Measurements from ENCODE around the gene NFATC1.

The NFATC1 gene

DNA sequence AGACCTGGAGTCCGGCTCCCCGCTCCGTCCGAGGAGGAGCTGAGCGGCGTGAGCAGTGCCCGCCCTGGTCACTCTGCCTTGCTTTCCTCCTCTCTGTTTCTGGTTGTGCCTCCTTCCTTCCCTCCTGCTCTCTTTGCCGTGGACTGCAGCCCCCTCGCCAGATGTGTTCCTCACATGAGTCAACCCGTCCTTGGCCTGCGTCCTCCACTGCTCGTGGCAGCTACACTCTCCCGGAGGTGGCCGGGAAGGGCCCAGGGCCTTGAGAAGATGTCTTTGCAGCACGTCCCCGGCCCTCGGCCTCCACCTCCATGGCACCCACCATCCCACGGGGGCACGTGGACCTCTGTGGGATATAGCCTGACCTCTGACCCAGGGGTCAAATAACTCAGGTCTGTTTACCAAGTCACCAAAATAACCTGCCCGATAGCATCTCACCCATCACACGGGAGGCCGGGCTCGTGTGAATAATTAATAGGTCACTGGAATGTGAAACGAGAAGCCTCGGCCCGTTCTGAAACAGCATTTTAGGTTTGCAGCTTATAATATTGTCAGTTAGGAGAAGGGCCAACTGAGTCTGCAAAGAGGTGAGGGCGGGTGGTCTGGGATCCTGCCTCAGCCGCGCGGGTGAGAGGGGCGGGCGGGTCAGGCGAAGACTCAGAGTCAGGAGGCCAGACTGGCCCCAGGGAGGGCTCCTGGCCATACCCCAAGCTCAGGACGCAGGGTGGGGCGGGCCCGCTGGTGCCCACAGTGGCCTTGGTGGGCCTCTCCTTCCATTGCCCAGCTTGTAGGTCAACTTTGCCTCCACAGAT lies 42.6 kb downstream of the NFATC1 start:
- in situ Hi-C loops (cut with HindIII; ENCODE audit: low sequenced_read_pairs), result no loop called here

DNA sequence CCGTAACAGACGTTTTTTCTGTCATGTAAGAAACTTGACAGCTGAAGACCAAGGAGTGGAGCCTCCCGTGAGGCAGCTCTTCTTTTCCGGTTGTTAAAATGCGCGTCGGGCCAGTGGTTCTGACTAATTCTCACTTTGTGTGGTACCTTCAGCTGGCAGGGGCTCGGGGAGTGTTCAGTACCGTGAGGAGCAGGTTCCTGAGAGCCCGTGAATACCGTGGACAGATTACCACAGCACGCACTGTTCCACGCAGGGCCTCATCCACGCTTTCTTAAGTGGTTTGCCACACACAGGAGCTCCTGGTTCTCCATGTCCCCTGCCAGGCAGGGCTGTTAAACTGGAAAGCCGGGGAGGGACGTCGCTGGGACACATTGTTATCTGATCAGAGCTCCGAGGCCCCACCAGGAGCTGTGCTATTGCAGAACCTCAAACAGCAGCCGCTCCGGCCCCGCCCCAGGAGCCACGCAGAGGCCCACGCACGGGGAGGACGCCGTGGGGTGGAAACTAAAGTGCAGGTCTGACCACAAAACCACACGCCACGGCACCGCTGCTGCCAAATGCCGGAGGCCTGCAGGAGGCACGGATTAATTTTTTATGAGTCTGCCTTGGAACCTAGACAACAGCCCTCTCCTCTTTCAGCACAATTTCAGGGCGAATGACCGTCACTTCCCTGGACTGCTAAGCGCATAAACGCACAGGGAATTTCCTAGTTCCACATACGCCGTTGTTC lies 43.3 kb downstream of the NFATC1 start:
- in situ Hi-C loops (cut with HindIII; ENCODE audit: low sequenced_read_pairs), result no loop called here

DNA sequence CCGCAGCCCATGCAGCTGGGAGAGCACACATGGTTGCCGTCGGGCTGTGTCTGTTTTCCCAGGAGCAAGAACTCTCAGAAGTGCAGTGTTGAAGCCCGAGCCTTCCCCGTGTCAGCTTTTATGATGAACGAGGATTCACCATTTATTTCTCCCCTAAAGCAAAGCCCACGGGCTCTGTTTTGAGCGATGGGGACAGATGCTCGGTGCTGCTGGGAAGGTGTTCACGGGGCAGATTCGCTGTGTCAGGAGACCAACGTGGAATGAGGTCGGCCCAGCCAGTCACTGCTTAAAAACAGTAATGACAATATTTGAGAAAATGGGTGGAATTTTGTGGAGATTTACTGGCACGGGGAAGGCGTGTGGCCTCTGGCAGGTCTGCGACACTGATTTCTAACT lies 43.9 kb downstream of the NFATC1 start:
- in situ Hi-C loops (cut with HindIII; ENCODE audit: low sequenced_read_pairs), result no loop called here

DNA sequence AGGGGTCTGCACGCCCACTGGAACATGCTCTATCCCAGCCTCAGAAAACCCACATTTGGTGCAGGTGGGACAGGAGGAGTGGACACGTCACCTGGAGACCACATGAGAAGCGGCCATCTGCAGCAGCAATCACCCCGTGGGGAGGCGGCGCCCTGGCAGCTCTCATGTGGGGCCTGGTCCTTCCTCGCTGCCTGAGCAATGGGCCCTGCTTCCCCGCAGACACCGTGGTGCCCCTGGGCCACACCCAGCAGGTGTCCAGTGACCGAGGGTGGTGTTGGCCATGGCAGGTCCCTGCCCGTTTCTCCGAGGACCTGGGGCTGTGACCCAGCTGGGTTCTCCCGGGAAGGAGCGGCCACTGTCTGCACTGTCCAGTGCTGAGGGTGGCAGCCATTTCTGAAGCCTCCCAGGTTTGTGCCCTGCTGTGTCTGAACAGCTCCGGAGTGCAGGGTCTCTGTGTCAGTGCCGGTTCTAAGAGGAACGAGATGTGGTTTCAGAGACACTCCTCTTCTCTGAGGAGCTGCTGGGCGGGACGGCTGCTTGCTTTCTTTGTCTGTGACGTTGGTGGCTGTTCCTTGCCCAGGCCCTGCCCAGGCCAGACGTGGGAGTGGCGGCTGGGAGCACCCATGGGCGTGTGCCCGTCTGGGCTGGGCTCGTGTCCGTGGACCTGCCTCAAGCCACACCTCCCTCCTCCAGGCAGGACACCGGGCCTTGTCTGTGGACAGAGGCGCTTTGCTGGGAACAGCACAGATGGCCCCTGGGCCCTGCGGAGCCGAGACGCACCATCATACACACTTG lies 44.8 kb downstream of the NFATC1 start:
- in situ Hi-C loops (cut with HindIII; ENCODE audit: low sequenced_read_pairs), result no loop called here

DNA sequence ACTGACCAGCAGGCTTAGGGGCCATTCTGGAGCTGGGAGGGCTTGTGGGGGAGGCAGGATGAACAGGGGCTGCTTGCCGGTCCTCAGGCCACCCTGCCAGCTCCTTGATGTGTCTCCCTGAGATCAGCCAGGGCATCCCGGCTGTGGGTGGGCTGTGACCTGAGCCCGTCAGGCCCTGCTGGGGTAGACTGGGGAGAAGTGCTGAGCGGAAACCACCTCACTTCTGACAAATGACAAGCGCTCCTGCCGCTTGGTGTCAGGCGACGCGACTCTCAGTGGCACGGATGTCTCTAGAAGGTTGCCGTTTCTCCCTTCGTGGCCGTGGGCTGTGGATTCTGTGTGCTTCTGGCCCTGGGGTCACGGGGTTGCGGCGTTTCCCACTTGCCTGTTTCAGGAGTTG lies 45.7 kb downstream of the NFATC1 start:
- in situ Hi-C loops (cut with HindIII; ENCODE audit: low sequenced_read_pairs), result no loop called here

DNA sequence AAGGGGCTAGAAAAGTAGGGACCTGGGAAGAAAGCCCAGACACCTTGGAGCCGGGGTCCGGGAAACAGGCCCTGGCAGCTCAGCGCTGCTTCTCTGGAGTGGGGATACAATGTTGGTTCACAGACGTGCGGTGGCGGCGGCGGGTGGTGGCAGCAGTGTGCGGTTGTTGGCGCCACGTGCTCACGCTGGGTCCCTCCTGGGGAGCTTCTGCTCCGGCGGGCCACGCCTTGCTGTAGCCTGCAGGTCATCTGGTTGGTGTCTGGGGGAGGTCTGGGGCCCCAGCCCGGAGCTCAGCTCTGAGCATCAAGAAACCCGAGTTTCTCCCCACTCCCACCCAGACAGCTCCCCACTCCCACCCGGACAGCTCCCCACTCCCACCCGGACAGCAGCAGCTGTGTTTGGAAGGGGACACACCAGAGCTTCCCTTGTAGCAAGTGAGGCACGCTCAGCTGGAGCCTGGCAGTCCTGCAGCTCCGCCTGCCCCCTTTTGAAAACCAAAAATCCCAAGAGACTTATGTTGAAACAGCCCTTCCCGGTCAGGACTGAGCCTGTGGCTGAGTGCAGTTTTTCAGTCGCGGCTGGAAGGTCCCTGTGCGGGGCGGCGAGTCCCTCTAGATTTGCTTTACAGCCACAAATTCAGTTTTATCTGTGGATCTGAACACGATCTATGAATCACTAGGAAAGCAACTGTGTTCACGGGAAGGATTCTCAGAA lies 46.9 kb downstream of the NFATC1 start:
- in situ Hi-C loops (cut with HindIII; ENCODE audit: low sequenced_read_pairs), result no loop called here

DNA sequence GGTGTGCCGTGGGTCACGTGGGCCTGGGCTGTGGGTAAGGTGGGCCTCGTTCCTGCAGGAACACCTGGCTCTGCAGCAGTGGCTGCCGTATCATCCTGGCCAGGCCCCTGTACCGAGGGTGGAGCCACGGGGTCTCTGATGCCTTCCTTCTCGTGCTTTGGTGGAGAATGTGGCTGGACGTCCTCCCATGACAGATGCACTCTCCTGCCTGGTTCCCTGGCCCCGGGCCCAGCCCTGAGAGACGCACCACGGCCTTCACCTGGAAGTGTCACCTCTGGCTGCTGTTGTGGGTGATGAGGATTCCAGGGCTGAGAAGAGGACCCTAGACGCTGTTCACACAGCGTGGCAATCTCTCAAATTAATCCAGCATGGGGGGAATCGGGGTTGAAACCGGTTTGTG lies 49.5 kb downstream of the NFATC1 start:
- in situ Hi-C loops (cut with HindIII; ENCODE audit: low sequenced_read_pairs), result no loop called here

DNA sequence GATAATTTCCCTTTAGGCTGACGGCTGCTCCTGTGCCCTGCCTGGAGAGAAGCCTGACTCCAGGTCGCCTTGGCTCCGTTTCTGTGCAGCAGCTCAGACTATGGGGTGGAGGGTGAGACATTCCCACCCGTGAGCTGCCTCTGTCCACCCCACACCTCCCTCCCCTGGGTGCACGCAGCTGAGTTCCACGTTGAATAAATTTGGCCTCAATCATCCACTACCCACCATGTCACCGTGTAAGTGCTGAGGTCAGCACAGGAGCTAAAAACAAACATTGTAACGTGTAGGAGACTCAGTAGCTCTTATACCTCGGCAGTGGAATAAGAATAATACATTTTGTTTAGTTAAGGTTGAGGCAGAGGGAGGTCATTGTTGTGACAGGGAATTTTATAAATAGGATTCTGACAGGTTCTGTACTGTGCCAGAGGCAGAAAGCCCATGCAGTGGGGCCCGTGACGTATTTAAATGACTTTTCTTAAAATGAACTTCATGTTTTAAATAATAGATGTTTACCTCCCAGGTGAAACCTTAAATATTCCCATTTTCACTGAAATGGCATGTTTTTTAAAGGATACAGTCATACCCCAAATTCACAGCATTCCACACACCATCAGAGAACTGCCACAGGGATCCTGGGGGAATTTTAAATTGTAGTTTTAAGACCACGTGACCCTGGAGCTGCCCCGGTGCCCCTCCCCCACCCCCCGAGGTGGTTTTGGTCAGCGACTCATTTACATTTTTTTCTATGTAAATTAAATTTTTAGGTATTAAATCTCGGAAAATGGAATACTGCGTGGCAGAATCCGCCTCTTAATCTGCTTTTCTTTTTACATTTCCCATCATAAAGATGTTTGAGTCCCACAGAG lies 50.2 kb downstream of the NFATC1 start:
- in situ Hi-C loops (cut with HindIII; ENCODE audit: low sequenced_read_pairs), result no loop called here

DNA sequence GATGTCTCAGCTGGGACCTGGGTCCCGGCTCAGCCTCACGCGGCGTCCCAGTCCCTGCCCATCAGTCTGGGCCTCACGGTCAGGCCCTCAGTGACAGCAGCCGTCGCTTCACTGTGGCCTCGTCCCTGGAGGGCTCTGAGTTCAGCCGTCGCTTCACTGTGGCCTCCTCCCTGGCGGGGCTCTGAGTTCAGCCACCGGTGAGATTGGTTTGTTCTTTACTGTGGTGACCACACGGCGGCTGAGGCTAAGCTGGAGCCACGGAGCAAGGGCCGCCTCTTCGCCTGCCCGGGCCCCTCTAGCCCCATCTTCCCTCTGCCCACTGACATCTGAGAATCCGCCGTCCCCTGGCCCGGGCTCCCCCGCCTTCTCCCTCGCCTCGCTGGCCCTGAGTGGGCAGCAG lies 51.2 kb downstream of the NFATC1 start:
- in situ Hi-C loops (cut with HindIII; ENCODE audit: low sequenced_read_pairs), result no loop called here

DNA sequence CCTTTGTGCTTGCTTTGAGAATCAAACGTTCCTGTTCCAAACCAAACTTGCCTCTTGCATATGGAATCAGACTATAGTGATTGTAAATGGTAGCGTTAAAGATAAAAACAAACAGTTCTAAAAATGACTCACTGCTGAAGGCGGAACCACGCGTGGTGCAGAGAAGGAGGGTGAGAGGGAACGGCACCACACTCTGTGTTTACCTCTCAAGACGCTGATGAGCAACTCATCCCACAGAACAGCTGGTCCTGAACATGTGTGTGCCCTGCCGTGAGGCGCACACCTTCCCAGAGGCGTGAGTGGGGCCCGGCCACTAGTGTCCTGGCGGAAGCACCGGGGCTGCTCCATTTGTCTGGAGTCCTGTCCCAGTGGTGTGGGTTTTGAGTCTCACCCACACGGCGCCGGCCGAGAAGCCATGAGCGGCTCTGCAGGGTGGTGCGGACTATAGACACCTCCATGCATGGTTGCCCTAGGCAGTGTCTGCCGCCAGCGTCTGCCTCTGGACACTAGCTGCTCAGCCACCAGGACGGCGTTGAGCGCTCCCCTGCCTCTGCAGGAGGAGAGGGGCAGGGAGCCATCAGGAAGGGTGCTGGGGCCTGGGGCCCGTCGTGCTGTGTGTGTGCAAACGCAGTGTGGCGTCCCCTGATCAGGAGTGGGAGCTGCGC lies 52.1 kb downstream of the NFATC1 start:
- in situ Hi-C loops (cut with HindIII; ENCODE audit: low sequenced_read_pairs), result no loop called here

DNA sequence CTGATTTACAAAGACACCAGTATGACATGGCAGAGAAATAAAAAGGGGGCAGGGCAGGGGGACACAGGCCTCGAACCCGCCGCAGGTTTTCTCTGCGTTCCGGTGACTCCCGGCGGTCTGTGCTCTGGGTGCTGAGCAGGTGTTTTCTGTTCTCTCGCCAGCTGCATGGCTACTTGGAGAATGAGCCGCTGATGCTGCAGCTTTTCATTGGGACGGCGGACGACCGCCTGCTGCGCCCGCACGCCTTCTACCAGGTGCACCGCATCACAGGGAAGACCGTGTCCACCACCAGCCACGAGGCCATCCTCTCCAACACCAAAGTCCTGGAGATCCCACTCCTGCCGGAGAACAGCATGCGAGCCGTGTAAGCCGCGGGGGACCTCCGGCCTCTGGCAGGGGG lies 52.9 kb downstream of the NFATC1 start:
- in situ Hi-C loops (cut with HindIII; ENCODE audit: low sequenced_read_pairs), result no loop called here

DNA sequence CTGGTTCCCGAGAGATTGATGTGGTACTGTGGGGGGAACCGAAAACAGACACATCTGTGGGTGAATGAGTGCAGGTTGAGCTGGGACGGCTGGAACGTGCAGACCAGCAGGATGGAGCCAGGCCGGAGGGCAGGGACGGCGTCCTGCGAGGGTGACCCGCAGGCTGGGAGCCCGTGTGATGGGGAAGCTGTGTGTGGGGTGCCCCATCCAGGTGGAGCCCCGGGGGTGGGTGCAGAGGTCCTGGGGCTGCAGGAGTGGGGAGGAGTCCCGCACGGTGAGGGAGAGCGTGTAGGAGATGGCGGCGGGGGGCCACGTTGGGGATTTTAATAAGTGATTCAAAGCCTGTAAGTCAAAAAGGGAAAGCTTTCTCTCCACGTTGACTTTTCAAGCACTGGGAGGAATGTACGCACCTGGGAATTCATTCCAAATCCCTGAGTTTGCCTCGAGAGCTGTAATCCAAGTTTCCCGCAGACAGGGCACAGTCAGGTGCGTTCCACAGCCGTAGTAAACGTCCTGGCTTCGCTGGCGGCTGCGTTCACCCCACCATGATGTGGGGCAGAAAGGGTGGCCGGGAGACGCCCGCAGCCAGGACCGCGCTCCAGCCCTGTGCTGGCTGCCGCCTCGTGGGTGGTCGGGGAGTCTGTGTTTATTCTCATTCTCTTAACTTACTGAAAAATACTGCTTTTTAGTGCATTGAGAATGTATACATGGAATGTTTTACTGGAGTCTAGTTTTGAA lies 54.0 kb downstream of the NFATC1 start:
- in situ Hi-C loops (cut with HindIII; ENCODE audit: low sequenced_read_pairs), result no loop called here

DNA sequence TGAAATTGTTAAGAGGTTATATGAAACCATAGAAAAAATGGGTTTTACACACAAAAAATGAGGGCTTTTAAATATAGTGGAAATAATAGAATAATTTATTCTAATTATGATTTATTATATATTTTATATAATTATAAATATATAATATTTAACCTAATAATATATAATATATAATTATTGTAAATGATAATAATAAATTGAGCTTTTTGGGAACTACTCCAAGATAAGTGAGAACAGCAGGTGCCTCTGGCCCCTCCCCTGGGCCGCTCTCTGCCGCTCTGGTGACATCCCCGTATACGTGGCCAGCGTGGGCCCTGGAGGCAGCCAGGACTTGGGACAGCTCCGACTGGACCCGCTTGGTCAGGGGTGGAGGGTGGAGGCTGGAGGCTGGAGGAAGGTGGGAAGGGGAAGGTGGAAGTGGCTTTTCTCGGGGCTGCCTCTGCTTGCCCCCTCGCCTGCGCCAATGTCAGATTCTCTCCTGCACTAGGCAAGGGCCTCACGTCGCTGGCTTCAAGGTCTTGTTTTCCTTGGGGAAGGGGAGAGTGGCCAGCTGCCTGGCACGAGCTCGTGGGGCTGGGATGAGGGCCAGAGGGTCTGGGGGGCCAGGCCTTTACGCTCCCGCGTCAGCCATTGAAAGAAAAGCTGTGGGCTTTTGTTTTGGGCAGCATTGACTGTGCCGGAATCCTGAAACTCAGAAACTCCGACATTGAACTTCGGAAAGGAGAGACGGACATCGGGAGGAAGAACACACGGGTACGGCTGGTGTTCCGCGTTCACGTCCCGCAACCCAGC lies 54.8 kb downstream of the NFATC1 start:
- in situ Hi-C loops (cut with HindIII; ENCODE audit: low sequenced_read_pairs), result no loop called here

DNA sequence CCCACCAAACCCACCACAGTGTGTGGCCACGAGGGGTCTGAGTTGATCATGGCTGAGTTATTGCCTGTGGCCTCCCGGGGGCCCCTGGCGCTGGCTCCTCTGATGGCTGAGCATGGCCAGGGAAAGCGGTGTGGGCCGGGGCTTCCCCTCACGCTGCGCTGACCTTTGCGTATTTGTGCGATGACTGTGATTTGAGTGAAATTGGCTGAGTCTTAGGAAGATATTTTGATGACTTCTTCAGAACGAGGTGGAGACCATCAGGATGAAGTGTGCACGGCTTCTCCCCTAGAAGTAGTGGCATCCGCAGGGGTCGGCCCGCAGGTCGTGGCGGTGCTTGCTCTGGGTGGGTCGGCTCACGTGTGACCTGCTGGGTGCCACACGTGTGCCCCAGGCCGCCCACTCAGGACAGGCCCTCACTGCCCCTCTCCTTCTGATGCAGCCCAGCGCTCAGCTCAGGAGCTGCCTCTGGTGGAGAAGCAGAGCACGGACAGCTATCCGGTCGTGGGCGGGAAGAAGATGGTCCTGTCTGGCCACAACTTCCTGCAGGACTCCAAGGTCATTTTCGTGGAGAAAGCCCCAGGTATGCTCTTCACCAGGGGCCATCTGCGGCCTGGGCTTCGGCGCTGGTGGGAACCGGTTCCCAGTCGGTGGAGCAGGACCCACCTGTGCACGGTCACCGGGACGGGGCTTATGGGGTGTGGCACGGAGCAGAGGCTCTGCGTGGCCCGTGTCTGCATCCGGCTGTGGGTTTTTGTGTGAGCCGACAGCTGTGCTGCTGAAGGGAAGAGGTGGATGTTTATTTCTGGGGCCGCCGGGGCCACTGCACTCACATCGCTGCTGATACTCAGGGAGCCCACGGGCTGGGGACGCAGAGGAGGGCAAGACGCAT lies 55.8 kb downstream of the NFATC1 start:
- in situ Hi-C loops (cut with HindIII; ENCODE audit: low sequenced_read_pairs), result no loop called here

DNA sequence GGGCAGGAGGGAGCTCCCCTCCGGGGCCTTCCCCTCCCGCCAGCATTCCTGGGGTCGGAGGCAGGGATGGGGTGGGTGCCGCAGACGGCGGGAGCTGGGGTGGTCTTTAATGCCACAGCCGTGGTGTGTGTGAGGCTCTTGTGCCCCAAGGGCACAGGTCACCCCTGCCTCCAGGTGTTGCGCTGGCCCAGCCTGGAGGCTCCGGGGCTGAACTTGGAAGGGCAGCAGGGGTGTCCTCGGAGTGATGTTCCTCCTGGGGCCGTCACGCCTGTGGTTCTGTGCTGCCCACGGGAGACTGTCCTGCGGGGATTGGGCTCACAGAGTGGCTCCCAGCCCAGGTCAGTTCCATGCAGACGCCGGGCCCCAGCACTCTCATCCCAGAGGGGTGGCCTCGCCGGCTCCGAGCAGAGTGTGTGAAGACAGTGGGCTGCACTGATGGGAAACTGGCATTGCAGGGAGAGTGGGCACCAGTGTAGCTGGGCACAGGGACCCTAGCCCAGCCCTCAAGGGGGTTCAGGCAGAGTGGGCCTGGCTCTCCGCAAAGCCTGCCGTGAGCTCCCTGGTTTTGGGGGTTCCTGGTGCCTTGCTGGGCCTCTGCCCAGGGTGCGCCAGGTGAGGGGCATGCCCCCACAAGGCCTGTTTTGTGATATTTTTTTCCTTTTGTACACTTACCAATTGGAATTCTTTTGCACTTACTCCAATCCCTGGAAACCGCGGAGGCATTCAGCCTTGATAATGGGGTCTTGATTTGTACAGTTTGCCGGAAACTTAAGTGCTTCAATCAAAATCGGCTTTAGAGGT lies 56.7 kb downstream of the NFATC1 start:
- in situ Hi-C loops (cut with HindIII; ENCODE audit: low sequenced_read_pairs), result no loop called here

DNA sequence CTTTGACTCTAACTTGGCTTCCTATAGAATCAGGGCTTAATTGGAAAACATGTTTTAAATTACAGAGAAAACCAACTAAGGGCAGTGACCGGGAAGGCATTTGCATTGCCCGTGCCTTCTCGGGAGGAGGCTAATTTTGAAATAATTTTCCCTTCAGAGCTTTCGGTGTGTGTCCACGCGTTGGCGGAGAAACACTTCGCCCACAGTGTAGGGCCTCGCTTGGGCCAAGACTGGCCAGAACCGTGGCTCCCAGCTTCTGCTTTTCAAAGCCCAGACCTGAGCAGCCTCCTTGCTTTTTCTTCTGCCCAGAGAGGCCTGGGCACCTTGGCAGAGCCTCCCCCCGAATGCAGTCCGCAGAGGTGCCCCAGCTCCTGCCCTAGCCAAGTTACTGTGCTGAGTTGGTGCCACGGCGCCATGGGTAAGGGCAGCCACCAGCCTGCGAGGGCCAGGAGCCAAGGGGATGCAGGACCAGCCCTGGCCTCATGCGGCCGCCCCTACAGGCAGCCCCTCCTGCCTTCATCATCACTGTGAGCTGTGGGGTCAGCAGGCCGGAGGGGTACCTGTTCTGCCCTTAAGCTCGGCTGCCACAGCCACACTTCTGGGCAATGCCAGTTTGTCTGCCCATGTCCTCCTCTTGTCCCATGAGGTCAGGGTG lies 57.4 kb downstream of the NFATC1 start:
- in situ Hi-C loops (cut with HindIII; ENCODE audit: low sequenced_read_pairs), result no loop called here
